Stimulated activated CD4-positive, alpha-beta T cell treated with anti-CD3 and anti-CD28 coated beads, TNF-alpha, amount 100 ng/mL, for 1 hour (primary cell): ENCODE data around the gene SRBD1.
"Not testable (repeated sequence)": the region's sequence is repeated elsewhere in the genome, so short reads cannot be mapped to it uniquely, and the experiment has no call there.

Source experiments
- DNase-seq, 3 donors: peaks; one replicate each; pipeline ENCODE4 v3.0.0-alpha.2; 2020; ENCODE audit warnings: low read depth in 3 of 3, low spot score in 1 of 3

The SRBD1 gene

GRCh38 chr2:45435316-45435715, 175.8 kb downstream of the SRBD1 start:
- DNase-seq, result no peak

- DNase-seq, result no peak
Measured at GRCh38 chr2:45433363-45433762, 177.7 kb downstream of the SRBD1 start.

- DNase-seq, result no peak
Measured at GRCh38 chr2:45432406-45432805, 178.7 kb downstream of the SRBD1 start.

- DNase-seq, result not testable (repeated sequence)
Measured at GRCh38 chr2:45426025-45426424, 185.0 kb downstream of the SRBD1 start.

- DNase-seq, result no peak
Measured at GRCh38 chr2:45422921-45423320, 188.1 kb downstream of the SRBD1 start.

- no peak for DNase-seq
Measured at GRCh38 chr2:45418532-45418931, 192.5 kb downstream of the SRBD1 start.

- DNase-seq, result no peak
Measured at GRCh38 chr2:45415534-45416123, 195.4 kb downstream of the SRBD1 start.

- DNase-seq, result no peak
Measured at GRCh38 chr2:45412754-45413379, 198.2 kb downstream of the SRBD1 start.

GRCh38 chr2:45409677-45410076, 201.4 kb downstream of the SRBD1 start:
- DNase-seq, result no peak

- DNase-seq, result no peak
Measured at GRCh38 chr2:45406621-45407020, 204.4 kb downstream of the SRBD1 start.

GRCh38 chr2:45404807-45405297, 206.2 kb downstream of the SRBD1 start:
- DNase-seq, result no peak

- no peak for DNase-seq
Measured at GRCh38 chr2:45403036-45403435, 208.0 kb downstream of the SRBD1 start.

- DNase-seq, result no peak
Measured at GRCh38 chr2:45401431-45401922, 209.6 kb downstream of the SRBD1 start.

GRCh38 chr2:45399040-45399784, 211.9 kb downstream of the SRBD1 start:
- no peak for DNase-seq

GRCh38 chr2:45397292-45397691, 213.8 kb downstream of the SRBD1 start:
- no peak for DNase-seq

GRCh38 chr2:45396671-45397070, 214.4 kb downstream of the SRBD1 start:
- no peak for DNase-seq

GRCh38 chr2:45394842-45395241, 216.2 kb downstream of the SRBD1 start:
- DNase-seq, result no peak

- DNase-seq, result no peak
Measured at GRCh38 chr2:45394216-45394615, 216.9 kb downstream of the SRBD1 start.

GRCh38 chr2:45391866-45392265, 219.2 kb downstream of the SRBD1 start:
- DNase-seq, result no peak

GRCh38 chr2:45390861-45391260, 220.2 kb downstream of the SRBD1 start:
- DNase-seq, result no peak

- no peak for DNase-seq
Measured at GRCh38 chr2:45390441-45390840, 220.6 kb downstream of the SRBD1 start.

GRCh38 chr2:45388541-45389100, 222.4 kb downstream of the SRBD1 start:
- DNase-seq, result no peak
